ENCODE data around the gene EIPR1.
"Not testable (repeated sequence)": the region's sequence is repeated elsewhere in the genome, so short reads cannot be mapped to it uniquely, and the experiment has no call there.

DNA sequence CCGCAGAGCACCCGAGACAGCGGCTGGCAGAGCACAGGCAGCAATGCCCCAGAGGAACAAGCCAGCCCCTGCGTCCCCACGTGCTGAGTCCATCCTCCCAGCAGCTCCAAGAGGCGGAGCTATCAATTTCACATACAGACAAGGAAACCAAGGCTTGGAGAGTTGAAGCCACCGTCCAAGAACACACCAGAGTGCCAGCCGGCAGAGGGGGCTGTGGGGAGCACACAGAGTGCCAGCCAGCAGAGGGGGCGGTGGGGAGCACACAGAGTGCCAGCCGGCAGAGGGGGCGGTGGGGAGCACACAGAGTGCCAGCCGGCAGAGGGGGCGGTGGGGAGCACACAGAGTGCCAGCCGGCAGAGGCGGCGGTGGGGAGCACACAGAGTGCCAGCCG lies 91.0 kb downstream of the EIPR1 start:
- TF ChIP-seq, protein P1, sequence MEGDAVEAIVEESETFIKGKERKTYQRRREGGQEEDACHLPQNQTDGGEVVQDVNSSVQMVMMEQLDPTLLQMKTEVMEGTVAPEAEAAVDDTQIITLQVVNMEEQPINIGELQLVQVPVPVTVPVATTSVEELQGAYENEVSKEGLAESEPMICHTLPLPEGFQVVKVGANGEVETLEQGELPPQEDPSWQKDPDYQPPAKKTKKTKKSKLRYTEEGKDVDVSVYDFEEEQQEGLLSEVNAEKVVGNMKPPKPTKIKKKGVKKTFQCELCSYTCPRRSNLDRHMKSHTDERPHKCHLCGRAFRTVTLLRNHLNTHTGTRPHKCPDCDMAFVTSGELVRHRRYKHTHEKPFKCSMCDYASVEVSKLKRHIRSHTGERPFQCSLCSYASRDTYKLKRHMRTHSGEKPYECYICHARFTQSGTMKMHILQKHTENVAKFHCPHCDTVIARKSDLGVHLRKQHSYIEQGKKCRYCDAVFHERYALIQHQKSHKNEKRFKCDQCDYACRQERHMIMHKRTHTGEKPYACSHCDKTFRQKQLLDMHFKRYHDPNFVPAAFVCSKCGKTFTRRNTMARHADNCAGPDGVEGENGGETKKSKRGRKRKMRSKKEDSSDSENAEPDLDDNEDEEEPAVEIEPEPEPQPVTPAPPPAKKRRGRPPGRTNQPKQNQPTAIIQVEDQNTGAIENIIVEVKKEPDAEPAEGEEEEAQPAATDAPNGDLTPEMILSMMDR (conservative IDR thresholded peaks at IDR 0.05 in 1 of 2, IDR thresholded peaks at IDR 0.05 in 1 of 2; ENCODE audit: low read depth in 1 of 2, low read length in 2 of 2): not testable (repeated sequence)
- not testable (repeated sequence) for TF ChIP-seq EZH2 (IDR thresholded peaks at IDR 0.05; ENCODE audit: low read length, missing control alignments)
